Measurements from ENCODE around the gene CCNQ.

The CCNQ gene

DNA sequence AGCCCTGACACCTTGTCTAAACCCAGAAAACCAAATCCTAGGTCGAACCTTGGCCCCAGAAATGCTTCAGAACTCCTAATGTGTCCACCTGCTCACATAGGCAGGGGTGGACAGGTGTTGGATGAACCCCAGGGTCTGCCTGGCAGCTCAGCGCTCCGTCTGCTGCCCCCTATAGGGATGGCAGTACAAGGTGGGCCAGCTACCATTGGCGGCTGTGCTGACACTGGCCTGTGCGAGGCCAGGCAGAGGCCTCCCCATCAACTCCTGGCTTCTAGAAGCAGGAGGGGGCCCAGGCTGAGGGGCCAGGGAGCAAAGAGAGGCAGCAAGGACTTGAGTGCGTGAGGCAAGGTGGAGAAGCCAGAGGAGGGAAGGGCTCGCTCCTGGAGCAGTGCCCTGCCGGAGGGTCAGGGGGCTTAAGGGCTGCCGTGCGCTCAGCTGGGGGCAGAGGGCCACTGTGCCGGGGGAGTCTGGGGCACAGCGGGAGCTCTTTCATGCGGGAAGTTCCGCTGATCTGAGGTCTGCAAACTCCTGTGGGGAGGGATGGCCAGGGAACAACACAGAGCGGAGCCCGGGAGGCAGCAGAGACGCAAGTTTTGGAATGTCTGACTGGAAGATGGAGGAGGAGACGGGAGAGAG, 20.6 kb downstream of the CCNQ start:
- DNase-seq (ENCODE audit: low read depth in 2 of 2, low spot score in 1 of 2), result no peak

DNA sequence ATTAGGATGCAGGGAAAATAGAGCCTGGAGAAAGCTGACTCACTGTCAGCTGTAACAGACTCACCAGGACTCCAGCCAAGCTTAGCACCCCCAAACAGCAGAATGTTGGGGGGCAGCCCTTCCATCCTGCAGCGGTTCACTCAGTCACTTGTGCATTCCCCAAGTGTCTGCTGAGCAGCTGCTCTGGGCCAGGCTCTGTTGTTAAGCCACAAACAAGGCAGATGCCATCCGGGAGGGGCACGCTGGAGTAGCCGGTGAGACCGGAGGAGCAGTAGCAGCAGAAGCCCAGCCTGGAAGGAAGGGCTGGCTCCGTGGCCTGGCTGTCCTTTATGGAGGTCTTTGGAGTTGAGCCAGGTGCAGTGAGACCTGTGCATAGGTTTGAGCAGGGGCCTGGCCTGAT, 22.0 kb downstream of the CCNQ start:
- DNase-seq (ENCODE audit: low read depth in 2 of 2, low spot score in 1 of 2), result no peak

DNA sequence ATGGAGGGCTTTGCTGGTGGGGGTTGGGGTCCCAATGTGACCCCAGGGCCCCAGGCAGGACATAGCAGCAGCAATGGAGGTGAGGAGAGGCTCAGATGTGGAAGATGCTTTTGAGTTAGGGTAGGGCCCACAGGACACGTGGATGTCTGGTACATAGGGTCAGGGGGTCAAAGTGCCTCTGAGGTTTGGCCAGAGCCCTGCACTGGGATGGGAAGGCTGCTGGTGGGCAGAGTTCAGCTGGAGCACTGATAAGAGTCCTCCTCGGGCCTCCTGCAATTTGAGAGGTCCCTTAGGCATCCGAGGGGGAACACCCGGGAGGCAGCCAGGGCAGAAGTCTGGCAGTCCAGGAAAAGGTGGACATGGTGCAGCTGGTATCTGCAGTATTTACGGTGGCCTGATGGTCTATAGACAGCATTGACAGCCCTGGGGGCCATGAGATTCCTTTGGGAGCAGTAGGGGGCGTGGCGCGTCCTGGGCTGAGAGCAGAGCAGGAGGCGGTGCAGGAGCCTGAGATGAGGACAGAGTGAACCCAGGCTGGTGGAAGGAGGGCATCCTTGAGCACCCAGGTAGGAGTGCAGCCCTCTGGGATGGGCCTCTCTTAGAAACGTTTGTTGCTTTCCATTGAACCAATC, 22.6 kb downstream of the CCNQ start:
- DNase-seq (ENCODE audit: low read depth in 2 of 2, low spot score in 1 of 2), result no peak

DNA sequence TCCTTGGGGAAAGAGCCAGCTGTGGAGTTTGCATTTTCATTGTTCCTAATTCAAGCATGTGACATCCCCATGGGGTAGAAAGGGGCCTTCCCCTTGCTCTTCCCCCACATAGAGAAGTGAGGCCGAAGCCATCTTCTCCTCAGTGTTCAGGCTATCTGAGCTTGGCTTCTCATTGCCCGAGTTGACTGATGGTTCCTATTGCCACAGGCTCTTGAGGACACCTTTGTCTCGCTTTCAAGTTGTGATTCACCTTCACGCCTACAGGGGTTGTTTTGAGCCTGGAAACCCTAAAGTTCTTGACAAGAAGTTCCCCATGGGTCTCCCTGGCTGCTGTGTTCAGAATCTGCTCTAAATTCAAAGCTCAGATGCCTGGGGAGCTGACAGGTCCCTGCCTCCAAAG, 25.0 kb downstream of the CCNQ start:
- no peak for DNase-seq (ENCODE audit: low read depth in 2 of 2, low spot score in 1 of 2)

DNA sequence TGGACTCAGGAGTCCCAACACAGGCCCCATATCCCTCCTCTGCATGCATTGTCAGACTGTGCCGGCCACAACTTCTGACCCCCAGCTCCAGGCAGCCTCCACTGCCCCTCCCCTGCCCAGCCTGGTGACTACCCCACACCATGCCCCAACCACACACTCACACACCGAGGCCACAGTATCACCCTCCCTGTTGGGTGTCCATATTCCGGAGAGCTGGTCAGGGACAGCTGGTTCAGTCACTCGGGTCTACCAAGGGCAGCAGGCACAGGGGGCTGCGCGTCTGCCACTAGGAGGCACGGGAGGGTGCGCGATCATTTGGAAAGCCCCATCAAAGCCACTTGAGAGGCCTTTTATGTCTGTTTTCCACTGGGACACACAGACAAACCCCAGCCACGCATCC, 26.3 kb downstream of the CCNQ start:
- no peak for DNase-seq (ENCODE audit: low read depth in 2 of 2, low spot score in 1 of 2)

DNA sequence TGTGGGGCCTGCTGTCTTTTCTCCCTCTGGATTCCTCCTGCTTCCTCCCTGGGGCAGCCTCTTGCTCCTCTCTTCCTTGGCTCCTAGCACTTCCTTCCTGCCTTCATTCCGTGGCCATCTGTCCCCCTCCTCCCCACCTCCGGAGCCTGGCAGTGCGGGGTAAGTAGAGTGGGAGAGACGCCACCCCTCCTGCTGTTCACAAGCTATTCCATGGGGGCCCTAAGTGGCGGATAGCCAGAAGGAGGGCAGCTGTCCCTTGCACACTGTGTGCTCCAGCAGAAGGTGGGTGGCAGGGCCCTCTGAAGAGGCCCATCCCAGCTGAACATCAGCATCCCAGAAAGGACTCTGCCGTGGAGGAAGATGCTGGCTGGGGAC, 27.4 kb downstream of the CCNQ start:
- no peak for DNase-seq (ENCODE audit: low read depth in 2 of 2, low spot score in 1 of 2)

DNA sequence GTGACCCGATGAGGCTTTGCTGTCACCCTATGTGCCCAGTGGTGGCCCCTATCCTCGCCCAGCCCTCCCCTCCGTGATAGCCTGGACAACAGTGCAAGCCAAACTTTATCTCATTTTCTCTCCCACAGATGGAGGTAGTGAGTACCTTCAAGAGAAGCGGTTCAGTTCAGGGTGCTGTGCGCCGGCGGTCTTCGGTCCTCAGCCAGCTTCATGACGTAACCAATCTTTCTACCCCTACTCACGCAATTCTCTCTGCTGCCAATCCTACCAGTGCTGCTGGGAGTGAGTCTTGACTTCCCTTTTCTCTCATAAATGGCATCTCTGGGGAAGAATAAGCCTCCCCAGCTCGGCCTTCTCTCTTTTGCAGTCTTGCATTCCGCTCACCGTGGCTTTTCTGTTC, 29.5 kb downstream of the CCNQ start:
- DNase-seq (ENCODE audit: low read depth in 2 of 2, low spot score in 1 of 2), result no peak

DNA sequence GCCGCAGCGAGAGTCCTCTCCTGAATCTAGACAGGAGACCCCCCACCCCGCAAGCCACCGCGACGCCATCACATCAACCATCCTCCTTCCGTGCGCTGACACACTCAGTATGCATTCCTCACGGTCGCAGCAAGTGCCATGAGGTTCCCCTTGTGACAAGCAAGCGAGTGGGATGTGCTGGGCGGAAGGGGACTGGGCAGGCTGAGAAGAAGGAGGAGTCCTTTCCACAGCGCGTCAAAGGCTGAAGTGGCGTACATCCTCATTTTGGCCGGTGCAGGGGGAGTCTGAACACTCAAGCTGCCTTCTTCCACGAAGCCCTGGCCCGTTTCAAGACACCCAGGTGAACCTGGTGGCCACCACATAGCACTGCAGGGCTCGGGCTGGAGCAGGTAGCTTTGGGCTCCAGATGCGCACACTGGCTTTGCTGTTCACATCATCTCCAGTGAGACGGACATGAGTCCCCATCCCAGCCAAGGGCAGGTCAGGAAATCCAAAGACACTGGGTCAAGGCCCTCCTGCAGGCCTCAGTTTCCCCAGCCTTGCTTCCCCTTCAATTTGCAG, 30.4 kb downstream of the CCNQ start:
- no peak for DNase-seq (ENCODE audit: low read depth in 2 of 2, low spot score in 1 of 2)

DNA sequence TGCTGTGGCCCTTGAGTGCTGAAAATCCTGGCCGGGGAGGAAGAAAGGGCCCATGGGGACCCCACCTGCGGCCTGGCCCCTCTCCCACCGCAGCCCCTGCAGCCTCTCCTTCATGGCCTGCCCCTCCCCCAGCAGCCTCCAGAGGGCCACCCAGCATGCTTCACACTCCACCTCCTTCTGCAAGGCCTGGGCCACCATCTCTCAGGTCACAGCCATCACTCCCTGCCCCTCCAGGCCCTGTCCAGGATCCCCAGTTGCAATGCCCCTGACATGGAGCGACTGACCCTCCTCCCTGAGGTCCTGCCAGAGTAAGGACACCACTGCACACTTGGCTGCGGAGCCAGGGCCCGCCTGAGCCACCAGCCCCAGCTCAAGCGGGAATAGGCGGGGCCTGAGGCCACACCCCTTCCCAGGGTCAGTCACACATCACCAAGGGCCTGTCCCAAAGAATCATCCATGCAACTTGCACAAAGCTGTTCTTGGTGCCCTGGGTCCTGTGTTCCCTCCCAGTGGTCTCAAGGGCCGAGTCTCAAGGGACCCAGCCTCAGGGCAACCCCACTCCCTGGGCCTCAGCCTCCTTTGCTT, 32.9 kb downstream of the CCNQ start:
- no peak for DNase-seq (ENCODE audit: low read depth in 2 of 2, low spot score in 1 of 2)

DNA sequence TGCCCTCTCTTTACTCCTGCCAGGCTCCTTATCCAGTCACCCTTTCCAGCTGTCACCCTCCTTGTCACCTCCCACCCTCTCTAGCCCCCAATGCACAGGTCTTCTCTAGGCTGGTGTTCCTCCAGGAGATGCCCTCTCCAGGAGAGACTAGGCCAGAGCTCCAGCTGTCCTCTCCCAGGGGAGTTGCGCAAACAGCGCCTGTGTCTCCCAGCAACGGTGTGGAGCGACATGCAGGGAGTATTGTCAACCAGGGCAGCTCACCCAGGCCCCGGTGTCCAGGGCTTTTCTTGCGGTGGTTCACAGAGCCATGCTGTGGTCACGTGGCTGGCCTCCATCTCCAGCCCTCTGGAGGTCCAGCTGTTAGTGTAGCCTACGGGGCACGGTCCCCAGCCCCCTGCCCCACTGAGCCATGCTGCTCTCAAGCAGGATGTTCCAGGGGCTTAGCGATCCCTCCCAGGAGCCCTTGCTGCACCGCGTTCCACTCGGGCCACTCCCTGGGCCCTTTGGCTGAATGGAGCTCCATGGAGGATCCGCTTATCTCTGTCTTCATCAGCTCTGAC, 34.8 kb downstream of the CCNQ start:
- DNase-seq (ENCODE audit: low read depth in 2 of 2, low spot score in 1 of 2), result no peak

DNA sequence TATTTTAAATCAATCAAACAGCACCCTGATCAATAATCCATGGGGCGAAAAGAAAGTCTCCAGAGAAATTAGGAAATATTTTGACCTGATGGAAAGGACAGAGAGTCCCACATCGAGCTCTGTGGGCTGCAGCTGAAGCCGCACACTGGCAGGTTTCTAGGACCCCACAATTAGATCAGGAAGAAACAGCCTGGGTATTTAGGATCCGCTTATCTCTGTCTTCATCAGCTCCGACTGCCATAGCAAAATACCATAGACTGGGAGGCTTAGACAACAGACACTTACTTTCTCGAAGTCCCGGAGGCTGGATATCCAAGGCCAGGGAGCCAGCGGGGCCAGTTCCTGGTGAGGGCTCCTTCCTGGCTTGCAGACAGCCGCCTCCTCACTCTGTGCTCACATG, 36.4 kb downstream of the CCNQ start:
- no peak for DNase-seq (ENCODE audit: low read depth in 2 of 2, low spot score in 1 of 2)

DNA sequence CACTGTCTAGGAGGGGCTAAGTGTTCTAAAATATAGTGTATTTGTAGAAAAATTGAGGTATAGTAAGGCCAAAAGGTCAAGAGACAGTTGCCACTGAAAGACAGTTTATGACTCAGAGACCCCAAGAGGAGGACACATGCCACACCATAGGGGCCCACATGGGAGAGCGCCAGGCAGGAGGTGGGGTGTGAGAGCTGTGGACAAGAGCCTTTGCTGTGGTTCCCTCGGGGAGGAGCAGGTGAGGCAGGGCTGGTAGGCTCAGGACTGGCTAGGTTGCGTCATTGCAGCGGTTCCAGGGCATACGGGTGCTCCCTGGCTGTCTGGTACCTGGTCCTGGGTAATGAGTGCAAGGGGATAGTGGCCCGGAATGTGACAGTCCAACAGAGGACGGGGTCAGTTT, 37.6 kb downstream of the CCNQ start:
- no peak for DNase-seq (ENCODE audit: low read depth in 2 of 2, low spot score in 1 of 2)

DNA sequence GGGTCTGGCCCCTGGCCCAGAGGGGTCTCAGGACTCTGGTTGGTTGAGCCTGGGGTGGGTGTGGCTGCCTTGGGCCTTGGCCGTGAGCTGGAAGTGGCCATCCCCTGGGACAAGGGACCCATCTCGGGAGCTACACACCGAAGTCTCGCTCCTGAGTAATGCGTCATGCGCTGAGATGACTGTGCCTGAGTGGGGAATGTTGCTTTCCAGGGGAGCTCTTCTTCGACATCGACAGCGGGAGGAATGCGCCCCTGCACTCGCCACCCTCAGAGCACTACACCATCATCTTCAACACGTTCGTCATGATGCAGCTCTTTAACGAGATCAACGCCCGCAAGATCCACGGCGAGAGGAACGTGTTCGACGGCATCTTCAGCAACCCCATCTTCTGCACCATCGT, 38.5 kb downstream of the CCNQ start:
- no peak for DNase-seq (ENCODE audit: low read depth in 2 of 2, low spot score in 1 of 2)

DNA sequence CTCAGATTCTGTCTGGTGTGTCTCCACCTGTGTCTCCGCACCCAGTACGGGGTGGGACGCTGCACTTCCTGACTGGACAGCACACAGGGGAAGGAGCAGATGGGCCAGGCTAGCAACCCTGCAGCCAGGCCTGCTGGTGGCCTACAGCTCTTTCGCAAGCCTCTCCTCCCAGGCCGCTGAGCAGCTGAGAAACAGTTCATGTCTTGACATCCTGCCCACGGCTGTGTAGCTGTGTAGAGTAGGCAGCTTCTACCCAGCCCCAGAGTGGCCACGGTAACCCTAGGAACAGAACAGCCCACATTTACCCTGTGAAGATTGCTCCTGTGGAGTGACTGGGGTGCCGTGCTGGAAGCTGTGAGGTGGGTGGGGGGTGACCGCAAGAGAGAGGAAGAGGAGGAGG, 38.9 kb downstream of the CCNQ start:
- DNase-seq (ENCODE audit: low read depth in 2 of 2, low spot score in 1 of 2), result no peak

DNA sequence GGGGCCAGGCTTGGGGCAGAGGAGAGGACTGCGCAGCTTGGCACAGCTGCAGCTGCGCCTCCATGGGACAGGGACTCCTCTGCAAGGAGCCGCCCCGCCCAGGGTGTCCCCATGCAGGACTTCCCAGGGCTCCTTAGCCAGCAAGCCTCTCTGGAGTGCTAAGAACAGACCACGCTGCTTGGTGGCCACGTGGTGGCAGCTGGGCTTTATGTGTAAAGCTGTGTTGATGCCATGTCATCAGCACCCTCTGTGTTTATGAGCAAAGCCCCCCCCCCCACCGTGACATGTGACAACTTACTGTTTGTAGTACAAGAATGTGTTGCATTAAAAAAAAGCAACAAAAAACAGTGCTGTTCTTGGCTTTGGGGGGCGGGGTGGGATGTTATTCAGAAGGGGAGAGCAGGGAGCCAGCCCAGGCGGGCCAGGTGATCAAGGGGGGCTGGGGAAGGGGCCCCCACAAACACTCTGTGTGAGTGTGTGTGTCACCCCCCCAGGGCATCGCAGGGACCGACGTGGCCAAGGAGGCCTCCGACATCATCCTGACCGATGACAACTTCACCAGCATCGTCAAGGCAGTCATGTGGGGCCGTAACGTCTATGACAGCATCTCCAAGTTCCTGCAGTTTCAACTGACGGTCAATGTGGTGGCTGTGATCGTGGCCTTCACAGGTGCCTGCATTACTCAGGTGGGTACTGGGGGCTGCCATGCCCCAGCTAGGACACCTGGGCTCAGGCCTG, 41.2 kb downstream of the CCNQ start:
- no peak for DNase-seq (ENCODE audit: low read depth in 2 of 2, low spot score in 1 of 2)

DNA sequence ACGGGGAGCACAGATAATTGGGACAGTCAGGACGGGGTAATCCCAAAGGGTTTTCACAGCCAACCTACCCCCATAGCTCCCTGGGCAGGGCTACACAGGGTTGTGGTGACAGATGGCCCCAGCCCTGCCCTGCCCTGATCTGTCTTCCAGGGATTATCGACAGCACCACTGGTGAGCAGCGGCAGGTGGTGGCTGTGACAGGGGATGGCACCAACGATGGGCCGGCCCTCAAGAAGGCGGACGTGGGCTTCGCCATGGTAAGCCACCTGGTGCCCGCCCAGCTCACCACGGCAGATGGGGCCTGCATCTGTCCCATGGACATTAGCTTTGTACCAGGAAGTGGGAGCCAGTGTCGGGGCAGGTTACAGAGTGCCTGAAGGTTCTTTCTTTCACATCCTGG, 42.2 kb downstream of the CCNQ start:
- DNase-seq (ENCODE audit: low read depth in 2 of 2, low spot score in 1 of 2), result no peak

DNA sequence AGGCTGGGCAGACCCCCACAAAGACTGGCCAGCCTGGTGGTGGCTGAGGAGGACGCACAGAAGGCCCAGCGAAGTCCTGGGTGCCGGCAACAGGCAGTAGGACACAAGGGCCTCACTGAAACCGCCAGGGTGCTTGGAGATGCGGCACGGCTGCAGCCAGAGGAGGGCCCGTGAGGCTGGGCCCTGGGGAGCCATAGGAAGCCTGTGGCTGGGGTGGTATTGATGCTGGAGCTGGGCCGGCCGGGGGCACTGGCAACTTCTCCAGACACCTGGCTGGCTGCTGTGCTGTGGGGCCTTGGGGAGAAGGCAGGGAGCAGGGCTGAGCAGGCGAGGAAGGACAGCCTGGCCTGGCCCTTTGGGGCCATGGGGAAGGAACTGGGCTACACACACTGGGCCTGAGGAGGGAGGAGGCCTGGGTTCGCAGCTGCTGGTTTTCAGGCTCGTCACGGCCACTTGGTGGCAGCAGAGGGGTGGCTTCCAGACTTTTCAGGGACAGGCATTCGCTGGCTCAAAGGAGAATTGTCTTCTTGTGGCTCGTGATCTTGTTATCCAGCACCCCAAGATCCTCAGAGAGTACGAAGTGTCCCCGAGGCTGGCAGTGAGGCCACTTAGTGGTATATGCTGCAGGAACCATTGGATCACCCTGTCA, 44.3 kb downstream of the CCNQ start:
- peak in 1 of 2 donors; percentile 8 for DNase-seq (ENCODE audit: low read depth in 2 of 2, low spot score in 1 of 2)

DNA sequence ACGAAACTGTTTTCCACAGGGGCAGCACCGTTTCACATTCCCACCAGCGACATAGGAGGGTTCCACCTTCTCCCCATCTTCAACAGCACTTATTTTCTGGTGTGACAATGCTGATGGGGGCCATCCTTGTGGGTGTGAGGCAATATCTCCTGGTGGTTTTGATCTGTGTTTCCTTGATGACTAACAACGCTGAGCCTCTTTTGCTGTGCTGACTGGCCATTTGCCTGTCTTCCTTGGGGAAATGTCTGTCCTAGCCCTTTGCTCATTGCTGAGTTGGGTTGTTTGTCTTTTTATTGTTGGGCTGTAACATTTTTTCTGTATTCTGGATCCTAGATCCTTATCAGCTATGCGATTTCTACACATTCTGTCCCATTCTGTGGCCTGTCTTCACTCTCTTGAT, 47.8 kb downstream of the CCNQ start:
- no peak for DNase-seq (ENCODE audit: low read depth in 2 of 2, low spot score in 1 of 2)

DNA sequence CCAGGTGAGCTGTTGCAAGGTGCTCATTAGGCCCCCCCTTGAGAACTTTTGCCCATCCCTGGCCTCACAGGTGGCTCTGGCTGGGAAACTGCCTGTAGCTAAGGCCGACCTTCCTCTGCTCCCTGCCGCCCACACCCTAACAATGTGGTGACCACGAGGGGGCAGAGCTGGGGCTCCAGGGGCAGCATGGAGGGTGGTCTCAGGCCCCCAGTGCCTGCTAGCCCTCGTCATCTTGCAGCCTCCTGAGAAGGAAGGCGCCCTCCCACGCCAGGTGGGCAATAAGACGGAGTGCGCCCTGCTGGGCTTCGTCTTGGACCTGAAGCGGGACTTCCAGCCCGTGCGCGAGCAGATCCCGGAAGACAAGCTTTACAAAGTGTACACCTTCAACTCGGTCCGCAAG, 49.1 kb downstream of the CCNQ start:
- DNase-seq (ENCODE audit: low read depth in 2 of 2, low spot score in 1 of 2), result no peak

DNA sequence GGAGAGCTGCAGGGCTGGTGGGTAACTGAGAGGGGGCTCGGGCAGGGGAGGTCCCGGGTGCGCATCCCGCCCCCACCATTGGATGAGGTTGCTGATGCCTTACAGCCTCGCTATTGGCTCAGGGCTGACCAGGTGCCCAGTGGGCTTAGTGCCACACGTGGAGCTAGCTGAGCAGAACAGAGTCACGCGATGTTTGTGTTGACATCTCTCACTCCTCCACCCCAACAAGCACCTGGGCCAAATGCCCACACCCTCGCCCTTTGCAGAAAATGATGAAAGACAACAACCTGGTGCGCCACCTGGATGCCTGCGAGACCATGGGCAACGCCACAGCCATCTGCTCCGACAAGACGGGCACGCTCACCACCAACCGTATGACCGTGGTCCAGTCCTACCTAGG, 49.7 kb downstream of the CCNQ start:
- no peak for DNase-seq (ENCODE audit: low read depth in 2 of 2, low spot score in 1 of 2)

DNA sequence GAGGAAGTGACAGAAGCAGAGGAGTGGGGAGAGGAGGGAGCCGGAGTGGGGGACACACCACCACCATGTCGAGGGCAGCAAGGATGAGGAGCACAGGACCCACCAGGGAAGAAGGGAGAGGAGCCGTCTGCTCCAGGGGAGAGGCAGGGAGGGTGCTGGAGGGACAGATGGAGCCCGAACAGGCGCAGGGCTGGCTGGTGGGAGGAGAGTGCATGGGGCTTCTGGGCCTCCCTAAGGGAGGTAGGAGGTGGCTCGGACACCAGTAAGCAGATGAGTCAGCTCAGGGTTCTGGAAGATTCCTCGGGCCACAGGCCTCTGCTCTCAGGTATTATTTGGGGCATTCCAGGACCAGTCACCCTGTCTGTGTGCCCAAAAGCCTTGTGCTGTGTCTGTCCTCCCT, 51.7 kb downstream of the CCNQ start:
- no peak for DNase-seq (ENCODE audit: low read depth in 2 of 2, low spot score in 1 of 2)
